Tibial nerve (tissue), 4 donors: Measurements from ENCODE around the gene GTF3C4. TPM values are rescaled to one million over a fixed set of nuclear protein-coding genes. Genes with fewer than 3 reads are reported as not detected.

ENCODE experiments used
- DNase-seq, 2 donors: peaks; one replicate each; pipeline ENCODE4 v3.0.0-alpha.2; 2019; ENCODE audit warnings: low spot score in 2 of 2
- H3K27ac ChIP-seq, 4 donors: fragments of 200-600 bp; sonication (generic) in 3 of 4; one replicate each; pipeline ENCODE4 v1.5.1; 2017 to 2019; ENCODE audit warnings: mild to moderate bottlenecking in 1 of 4
- H3K27me3 ChIP-seq, 2 donors: fragments of 200-600 bp; sonication (generic) in 1 of 2; one replicate each; pipeline versions ENCODE4 v1.5.1 to v1.6.0; 2017 to 2019
- H3K36me3 ChIP-seq, 3 donors: fragments of 200-600 bp; sonication (generic); one replicate each; pipeline ENCODE4 v1.5.1; 2018 to 2019
- H3K4me1 ChIP-seq, 4 donors: fragments of 200-600 bp; sonication (generic) in 3 of 4; one replicate each; pipeline ENCODE4 v1.5.1; 2017 to 2019
- H3K4me3 ChIP-seq, 4 donors: fragments of 200-600 bp; sonication (generic) in 3 of 4; one replicate each; pipeline ENCODE4 v1.5.1; 2017 to 2019; ENCODE audit warnings: mild to moderate bottlenecking in 1 of 4, moderate library complexity in 1 of 4
- H3K9me3 ChIP-seq, 4 donors: fragments of 200-600 bp; sonication (generic) in 3 of 4; one replicate each; pipeline ENCODE4 v1.5.1; 2017 to 2019
- EP300 ChIP-seq, 2 donors: sonication (generic); formaldehyde crosslinking; IDR thresholded peaks; one replicate each; pipeline ENCODE4 v1.6.1; 2017; ENCODE audit warnings: antibody characterized with exemption in 2 of 2, mild to moderate bottlenecking in 1 of 2
- POLR2A ChIP-seq, 2 donors: fragments of 450-650 bp; IDR thresholded peaks; one replicate each; pipeline ENCODE4 v1.6.1; 2017; ENCODE audit warnings: antibody characterized with exemption in 2 of 2, mild to moderate bottlenecking in 2 of 2, moderate library complexity in 2 of 2
- WGBS, 2 donors: methylation state at CpG; one replicate each; pipeline ENCODE4 v1.1.5; 2018; 5-methylcytosine and 5-hydroxymethylcytosine counted together
- total RNA-seq, 4 donors: library from RNA; depleted of rRNA; stranded (reverse); fragments of >200 nt; gene quantifications; one replicate each; pipeline ENCODE4 v1.1.0, GENCODE V29; 2016
- TF ChIP-seq, protein P1 (sequence below), 5 experiments: fragments of 200-600 bp in 3 of 5; fragments of 450-650 bp in 2 of 5; sonication (generic) in 3 of 5; IDR thresholded peaks; one replicate each; pipeline ENCODE4 v1.5.1; 2016 to 2019; ENCODE audit warnings: antibody characterized with exemption in 5 of 5, mild to moderate bottlenecking in 3 of 5, moderate library complexity in 2 of 5

The GTF3C4 gene
- total RNA-seq, 4 donors from 2014 or later, result 10.5 to 17.4 (median 16.2) TPM

DNA sequence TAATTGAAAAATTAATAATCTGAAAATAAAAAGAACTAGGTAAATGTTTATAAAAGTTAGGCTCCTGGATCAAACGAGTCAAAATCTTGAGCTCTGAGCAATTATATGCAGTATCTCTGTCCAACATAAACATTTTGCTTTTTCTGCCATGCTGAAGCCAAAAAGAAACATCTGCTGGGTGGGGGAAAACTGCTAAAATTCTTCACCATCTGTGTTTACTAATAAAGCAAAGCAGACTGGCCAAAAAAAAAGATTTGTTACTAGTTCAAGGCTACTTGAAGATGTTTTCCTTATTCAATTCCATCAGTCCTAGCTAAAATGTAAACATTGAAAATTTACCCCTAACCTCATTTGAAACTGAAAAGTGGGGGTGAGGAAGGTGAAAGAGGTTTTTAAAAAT, 29.7 kb downstream of the GTF3C4 start:
- Histone ChIP-seq H3K4me3 (no peak overlapping the region), H3K27me3 (peaks cover 0 to 8% of the 10 kb centered on the region in 2 donors), H3K9me3 (peaks cover 0 to 26% (median 5%) of the 10 kb centered on the region in 4 donors), H3K27ac (no peak overlapping the region), H3K36me3 (no peaks in the 10 kb centered on the region), H3K4me1 (peaks cover 0 to 5% (median 0%) of the 10 kb centered on the region in 4 donors)
- WGBS, 2 donors, result 36 to 51% methylated on average over 1 of the region's 1 CpG
- TF ChIP-seq, protein P1, sequence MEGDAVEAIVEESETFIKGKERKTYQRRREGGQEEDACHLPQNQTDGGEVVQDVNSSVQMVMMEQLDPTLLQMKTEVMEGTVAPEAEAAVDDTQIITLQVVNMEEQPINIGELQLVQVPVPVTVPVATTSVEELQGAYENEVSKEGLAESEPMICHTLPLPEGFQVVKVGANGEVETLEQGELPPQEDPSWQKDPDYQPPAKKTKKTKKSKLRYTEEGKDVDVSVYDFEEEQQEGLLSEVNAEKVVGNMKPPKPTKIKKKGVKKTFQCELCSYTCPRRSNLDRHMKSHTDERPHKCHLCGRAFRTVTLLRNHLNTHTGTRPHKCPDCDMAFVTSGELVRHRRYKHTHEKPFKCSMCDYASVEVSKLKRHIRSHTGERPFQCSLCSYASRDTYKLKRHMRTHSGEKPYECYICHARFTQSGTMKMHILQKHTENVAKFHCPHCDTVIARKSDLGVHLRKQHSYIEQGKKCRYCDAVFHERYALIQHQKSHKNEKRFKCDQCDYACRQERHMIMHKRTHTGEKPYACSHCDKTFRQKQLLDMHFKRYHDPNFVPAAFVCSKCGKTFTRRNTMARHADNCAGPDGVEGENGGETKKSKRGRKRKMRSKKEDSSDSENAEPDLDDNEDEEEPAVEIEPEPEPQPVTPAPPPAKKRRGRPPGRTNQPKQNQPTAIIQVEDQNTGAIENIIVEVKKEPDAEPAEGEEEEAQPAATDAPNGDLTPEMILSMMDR (IDR thresholded peaks at IDR 0.05), result no peak
- no peak for TF ChIP-seq POLR2A (IDR thresholded peaks at IDR 0.05)
- TF ChIP-seq EP300 (IDR thresholded peaks at IDR 0.05), result no peak
- DNase-seq, result no peak

- peaks cover 0 to 8% of the 10 kb centered on the region in 2 donors for H3K27me3 ChIP-seq
- no peak for DNase-seq
- peaks cover 0 to 5% (median 0%) of the 10 kb centered on the region in 4 donors for H3K4me1 ChIP-seq
- WGBS, 2 donors, result 47 to 50% methylated on average over 1 of the region's 1 CpG
- no peak overlapping the region for H3K27ac ChIP-seq
- peaks cover 0 to 14% (median 2%) of the 10 kb centered on the region in 4 donors for H3K9me3 ChIP-seq
- H3K36me3 ChIP-seq, result no peaks in the 10 kb centered on the region
- no peak overlapping the region for H3K4me3 ChIP-seq
- TF ChIP-seq, protein P1 (IDR thresholded peaks at IDR 0.05), result no peak
- TF ChIP-seq POLR2A (IDR thresholded peaks at IDR 0.05) (no peak), EP300 (IDR thresholded peaks at IDR 0.05) (no peak)
Observed at GRCh38 chr9:132702254-132702653, 32.0 kb downstream of the GTF3C4 start.

DNA sequence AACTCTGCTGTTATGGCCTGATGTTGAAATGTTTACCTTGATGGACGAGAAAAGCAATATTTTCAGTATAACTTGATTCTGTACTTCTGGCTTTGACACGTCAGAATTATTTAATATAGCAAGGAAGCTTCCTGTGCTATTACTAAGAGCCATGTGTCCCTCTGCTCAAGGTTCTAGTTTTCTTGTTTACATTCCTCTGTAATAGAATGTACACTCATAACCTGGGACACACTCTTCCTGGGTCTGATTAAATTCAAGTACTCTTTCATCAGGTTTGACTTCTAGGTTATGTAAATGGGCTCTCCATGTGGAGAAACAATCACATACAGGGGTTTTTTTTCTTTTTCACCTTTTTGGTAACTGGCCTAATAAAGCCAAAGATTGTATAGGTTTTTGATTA, 33.1 kb downstream of the GTF3C4 start:
- TF ChIP-seq EP300 (IDR thresholded peaks at IDR 0.05) (no peak), POLR2A (IDR thresholded peaks at IDR 0.05) (no peak)
- TF ChIP-seq, protein P1 (IDR thresholded peaks at IDR 0.05), result no peak
- no peak for DNase-seq
- peaks cover 0 to 5% (median 0%) of the 10 kb centered on the region in 4 donors for H3K4me1 ChIP-seq
- H3K9me3 ChIP-seq, result peaks cover 0 to 4% (median 0%) of the 10 kb centered on the region in 4 donors
- WGBS, 2 donors, result 71 to 79% methylated on average over 2 of the region's 2 CpGs
- H3K36me3 ChIP-seq, result no peaks in the 10 kb centered on the region
- peaks cover 0 to 8% of the 10 kb centered on the region in 2 donors for H3K27me3 ChIP-seq
- H3K4me3 ChIP-seq, result no peak overlapping the region
- H3K27ac ChIP-seq, result no peak overlapping the region

- H3K4me3 ChIP-seq, result no peak overlapping the region
- no peak overlapping the region for H3K27ac ChIP-seq
- 78 to 88% methylated on average over 8 of the region's 8 CpGs for WGBS, 2 donors
- no peaks in the 10 kb centered on the region for H3K36me3 ChIP-seq
- DNase-seq, result no peak
- H3K9me3 ChIP-seq, result no peaks in the 10 kb centered on the region
- TF ChIP-seq, protein P1 (IDR thresholded peaks at IDR 0.05), result no peak
- no peak for TF ChIP-seq POLR2A (IDR thresholded peaks at IDR 0.05)
- no peak for TF ChIP-seq EP300 (IDR thresholded peaks at IDR 0.05)
- H3K27me3 ChIP-seq, result peaks cover 0 to 5% of the 10 kb centered on the region in 2 donors
- H3K4me1 ChIP-seq, result no peaks in the 10 kb centered on the region
Observed at GRCh38 chr9:132708239-132708638, 38.0 kb downstream of the GTF3C4 start.

DNA sequence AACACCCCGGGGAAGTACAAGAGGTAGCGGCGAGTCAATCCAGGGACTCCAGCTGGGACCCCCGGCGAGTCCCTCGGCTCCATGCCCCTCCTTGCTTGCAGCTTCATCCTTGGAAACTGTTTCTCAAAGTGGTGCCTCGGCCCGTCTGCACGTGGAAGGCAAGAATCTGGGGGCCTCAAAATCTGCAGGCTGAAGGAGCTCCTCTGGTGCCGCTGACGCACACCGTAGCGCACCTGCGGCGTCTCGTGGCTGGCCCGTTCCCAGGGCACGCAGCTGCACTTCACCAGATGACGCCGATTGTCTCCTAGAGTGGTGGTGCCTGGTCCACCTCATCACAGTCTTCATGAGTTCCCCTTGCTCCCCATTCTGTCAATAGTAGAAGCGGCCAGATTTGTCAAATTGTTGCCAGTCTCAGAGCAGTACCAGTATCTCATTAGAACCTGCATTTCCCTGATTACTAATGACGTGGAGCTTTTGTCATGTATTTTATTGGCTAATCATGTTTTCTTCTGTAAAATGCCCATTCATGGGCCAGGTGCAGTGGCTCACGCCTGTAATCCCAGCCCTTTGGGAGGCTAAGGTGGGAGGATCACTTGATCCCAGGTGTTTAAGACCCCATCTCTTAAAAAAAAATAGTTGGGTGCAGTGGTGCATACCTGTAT, 38.6 kb downstream of the GTF3C4 start:
- TF ChIP-seq EP300 (IDR thresholded peaks at IDR 0.05), result no peak
- TF ChIP-seq, protein P1 (IDR thresholded peaks at IDR 0.05), result no peak
- TF ChIP-seq POLR2A (IDR thresholded peaks at IDR 0.05), result no peak
- Histone ChIP-seq H3K27ac (no peak overlapping the region), H3K4me3 (no peak overlapping the region), H3K9me3 (no peaks in the 10 kb centered on the region), H3K4me1 (no peaks in the 10 kb centered on the region), H3K36me3 (no peaks in the 10 kb centered on the region), H3K27me3 (no peaks in the 10 kb centered on the region)
- WGBS, 2 donors, result 88 to 90% methylated on average over 17 to 23 of the region's 23 CpGs
- no peak for DNase-seq
